Measurements from ENCODE around the gene PARK7. TPM values are rescaled to one million over a fixed set of nuclear protein-coding genes. Genes with fewer than 3 reads are reported as not detected.
"Not testable (repeated sequence)": the region's sequence is repeated elsewhere in the genome, so short reads cannot be mapped to it uniquely, and the experiment has no call there.

The PARK7 gene
- total RNA-seq (150 TPM), polyA plus RNA-seq (100 to 1,000 TPM; 453 to 527 (median 478) TPM)

DNA sequence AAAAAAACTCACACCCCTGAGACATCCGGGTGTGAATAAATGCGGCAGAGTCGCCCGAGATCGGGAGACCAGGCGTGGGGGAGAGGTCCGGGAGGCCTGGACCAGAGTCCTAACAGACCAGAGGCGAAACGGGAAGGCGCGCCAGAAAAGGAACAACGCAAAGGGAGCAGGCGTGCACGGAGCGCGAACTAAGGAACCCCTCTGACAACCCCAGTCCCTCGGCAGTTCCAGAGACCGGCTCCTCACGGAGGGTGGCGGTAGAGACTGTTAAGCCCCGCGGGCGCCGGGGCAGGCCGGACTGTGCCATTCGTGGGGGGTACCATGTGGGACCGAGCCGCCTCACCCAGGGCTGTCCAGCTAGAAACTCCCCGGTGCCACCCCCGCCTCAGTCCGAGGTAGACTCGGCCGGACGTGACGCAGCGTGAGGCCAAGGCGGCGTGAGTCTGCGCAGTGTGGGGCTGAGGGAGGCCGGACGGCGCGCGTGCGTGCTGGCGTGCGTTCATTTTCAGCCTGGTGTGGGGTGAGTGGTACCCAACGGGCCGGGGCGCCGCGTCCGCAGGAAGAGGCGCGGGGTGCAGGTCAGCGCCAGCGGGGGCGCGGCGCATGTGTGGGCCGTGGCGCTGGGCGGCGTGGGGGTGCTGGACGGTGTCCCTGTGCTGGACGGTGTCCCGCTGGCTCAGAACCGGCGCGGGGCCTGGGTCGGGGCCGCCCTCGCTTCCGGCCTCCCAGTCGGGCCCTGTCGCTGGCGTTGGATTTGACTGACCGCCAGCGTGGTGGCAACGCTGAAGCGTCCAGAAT, at the start of gene PARK7:
Gene PARK7 (plus strand): TSS at position 496 of the 798 bp plus-strand sequence. CDS start 1,075 bp downstream, outside the sequence.
- peak within 1 kb of the TSS; percentile 95 for H3K4me3 ChIP-seq (ENCODE audit: low read depth, low read length)
- H3K36me3 ChIP-seq (ENCODE audit: control insufficient read depth, insufficient read depth, low read length): peaks cover 29% of the 10 kb centered on the region
- no peaks in the 10 kb centered on the region for H3K27me3 ChIP-seq (ENCODE audit: control insufficient read depth, insufficient read depth, low read length)
- peaks cover 62% of the 10 kb centered on the region for H3K4me1 ChIP-seq (ENCODE audit: control insufficient read depth, insufficient read depth, low read length, poor library complexity, severe bottlenecking)
- H3K9me3 ChIP-seq (ENCODE audit: control insufficient read depth in 2 of 2, low read length in 2 of 2): no peaks in the 10 kb centered on the region
- peak within 1 kb of the TSS; percentile 91 to 100 (median 98) for H3K4me3 Mint-ChIP-seq
- peak; percentile 97 to 98 for ATAC-seq (ENCODE audit: low read depth in 2 of 2)
- H3K9me3 Mint-ChIP-seq: peaks cover 0 to 1% (median 0%) of the 10 kb centered on the region in 7 donors
- peak; percentile 99 to 100 (median 100) for DNase-seq
- peak within 1 kb of the TSS; percentile 95 for H3K27ac ChIP-seq (ENCODE audit: insufficient read depth, low read length, poor library complexity, severe bottlenecking)
- peaks cover 8% of the 10 kb centered on the region for H3K27me3 Mint-ChIP-seq
- H3K36me3 Mint-ChIP-seq: peaks cover 21% of the 10 kb centered on the region
- peaks cover 28 to 77% (median 55%) of the 10 kb centered on the region in 4 donors for H3K4me1 Mint-ChIP-seq
- peak within 1 kb of the TSS; percentile 97 to 98 (median 97) for H3K27ac Mint-ChIP-seq

DNA sequence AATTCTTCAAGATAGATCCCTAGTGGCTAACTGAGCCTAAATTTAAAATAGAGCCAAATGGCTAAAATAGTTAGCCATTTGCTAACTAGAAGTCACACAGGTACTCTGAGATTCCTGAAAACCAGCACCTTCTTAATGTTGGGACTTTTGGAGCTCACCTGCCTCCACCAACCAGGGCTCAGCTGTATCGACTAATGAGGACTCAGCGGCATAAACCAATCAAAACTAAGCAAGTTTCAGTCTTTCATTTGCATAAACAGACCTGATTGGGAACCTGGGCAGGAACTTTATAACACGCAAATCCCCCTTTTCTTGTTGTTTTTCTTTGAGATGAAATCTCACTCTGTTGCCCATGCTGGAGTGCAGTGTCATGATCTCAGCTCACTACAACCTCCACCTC, 49.4 kb upstream of the PARK7 start:
- no peaks in the 10 kb centered on the region for H3K36me3 Mint-ChIP-seq
- H3K9me3 Mint-ChIP-seq: no peaks in the 10 kb centered on the region
- H3K9me3 ChIP-seq (ENCODE audit: control insufficient read depth in 2 of 2, low read length in 2 of 2): no peaks in the 10 kb centered on the region
- peak overlapping the region; percentile 63 for H3K27ac ChIP-seq (ENCODE audit: insufficient read depth, low read length, poor library complexity, severe bottlenecking)
- peaks cover 11 to 46% (median 28%) of the 10 kb centered on the region in 4 donors for H3K4me1 Mint-ChIP-seq
- H3K36me3 ChIP-seq (ENCODE audit: control insufficient read depth, insufficient read depth, low read length): no peaks in the 10 kb centered on the region
- H3K4me3 Mint-ChIP-seq: peak overlapping the region; percentile 86 to 99 (median 92)
- peak overlapping the region; percentile 93 to 98 (median 94) for H3K27ac Mint-ChIP-seq
- no peaks in the 10 kb centered on the region for H3K27me3 Mint-ChIP-seq
- peak; percentile 17 to 35 (median 25) for DNase-seq
- peak overlapping the region; percentile 82 for H3K4me3 ChIP-seq (ENCODE audit: low read depth, low read length)
- peaks cover 9% of the 10 kb centered on the region for H3K4me1 ChIP-seq (ENCODE audit: control insufficient read depth, insufficient read depth, low read length, poor library complexity, severe bottlenecking)
- no peak for ATAC-seq (ENCODE audit: low read depth in 2 of 2)
- no peaks in the 10 kb centered on the region for H3K27me3 ChIP-seq (ENCODE audit: control insufficient read depth, insufficient read depth, low read length)

DNA sequence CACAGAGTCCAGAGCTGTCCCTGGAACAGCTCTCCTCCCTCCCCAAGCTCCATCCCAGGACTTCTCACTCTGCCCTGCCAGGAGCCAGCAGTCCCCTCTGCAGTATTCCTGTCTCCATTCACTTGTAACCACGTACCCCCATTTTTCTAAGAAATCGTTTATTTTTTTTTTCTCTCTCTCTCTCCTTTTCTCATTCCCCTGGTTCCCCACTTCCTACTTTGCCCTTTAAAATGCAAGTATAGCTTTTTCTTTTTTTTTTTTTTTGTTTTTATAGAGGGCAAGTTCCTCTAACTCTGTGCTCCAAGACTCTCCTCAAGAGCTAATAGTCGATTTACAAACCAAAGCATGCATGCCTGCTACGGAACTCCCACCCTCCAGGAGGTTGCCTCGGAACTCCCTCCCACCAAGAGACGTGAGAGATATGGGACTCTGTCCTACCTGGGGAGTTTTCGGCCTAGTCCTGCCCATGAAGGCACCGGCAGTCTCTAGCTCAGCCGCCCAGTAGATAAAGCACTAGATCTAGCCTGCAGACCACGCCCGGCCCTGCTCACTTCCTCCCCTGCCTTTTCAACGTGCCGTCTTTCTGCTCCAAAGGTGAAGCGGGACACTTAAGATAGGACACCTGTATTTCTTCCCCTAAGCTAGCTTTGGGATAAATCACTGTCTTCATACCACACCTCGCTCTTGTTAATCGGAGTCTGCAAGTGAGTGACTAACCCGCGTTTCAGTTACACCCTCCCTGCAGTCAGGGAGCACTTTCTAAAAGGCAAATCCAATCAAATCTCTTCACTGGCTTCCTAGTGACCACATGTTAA, 48.6 kb upstream of the PARK7 start:
- Histone ChIP-seq H3K9me3 (ENCODE audit: control insufficient read depth in 2 of 2, low read length in 2 of 2) (no peaks in the 10 kb centered on the region), H3K4me1 (ENCODE audit: control insufficient read depth, insufficient read depth, low read length, poor library complexity, severe bottlenecking) (peaks cover 9% of the 10 kb centered on the region), H3K36me3 (ENCODE audit: control insufficient read depth, insufficient read depth, low read length) (no peaks in the 10 kb centered on the region), H3K27me3 (ENCODE audit: control insufficient read depth, insufficient read depth, low read length) (no peaks in the 10 kb centered on the region), H3K4me3 (ENCODE audit: low read depth, low read length) (peak overlapping the region; percentile 82), H3K27ac (ENCODE audit: insufficient read depth, low read length, poor library complexity, severe bottlenecking) (peak overlapping the region; percentile 63)
- ATAC-seq (ENCODE audit: low read depth in 2 of 2) (peak; percentile 74 to 89), DNase-seq (peak; percentile 20 to 74 (median 28))
- Mint-ChIP-seq H3K4me1 (peaks cover 11 to 46% (median 28%) of the 10 kb centered on the region in 4 donors), H3K36me3 (no peaks in the 10 kb centered on the region), H3K27me3 (no peaks in the 10 kb centered on the region), H3K9me3 (no peaks in the 10 kb centered on the region), H3K4me3 (peak overlapping the region; percentile 86 to 99 (median 92)), H3K27ac (peak overlapping the region; percentile 93 to 98 (median 94))

GRCh38 chr1:7915826-7916500, 45.5 kb upstream of the PARK7 start:
- Mint-ChIP-seq H3K27me3 (no peaks in the 10 kb centered on the region), H3K27ac (peak overlapping the region in 1 of 3 donors; percentile 83), H3K9me3 (no peaks in the 10 kb centered on the region), H3K4me3 (peak overlapping the region in 2 of 4 donors; percentile 46 to 74), H3K36me3 (no peaks in the 10 kb centered on the region), H3K4me1 (peaks cover 15 to 50% (median 29%) of the 10 kb centered on the region in 4 donors)
- Histone ChIP-seq H3K36me3 (ENCODE audit: control insufficient read depth, insufficient read depth, low read length) (no peaks in the 10 kb centered on the region), H3K9me3 (ENCODE audit: control insufficient read depth in 2 of 2, low read length in 2 of 2) (no peaks in the 10 kb centered on the region), H3K27me3 (ENCODE audit: control insufficient read depth, insufficient read depth, low read length) (no peaks in the 10 kb centered on the region), H3K4me1 (ENCODE audit: control insufficient read depth, insufficient read depth, low read length, poor library complexity, severe bottlenecking) (peaks cover 9% of the 10 kb centered on the region), H3K4me3 (ENCODE audit: low read depth, low read length) (no peak overlapping the region), H3K27ac (ENCODE audit: insufficient read depth, low read length, poor library complexity, severe bottlenecking) (peak overlapping the region; percentile 3)
- no peak for ATAC-seq (ENCODE audit: low read depth in 2 of 2)
- DNase-seq: peak in 1 of 3 donors; percentile 27

- ATAC-seq (ENCODE audit: low read depth in 2 of 2) (no peak), DNase-seq (no peak)
- H3K27me3 ChIP-seq (ENCODE audit: control insufficient read depth, insufficient read depth, low read length): no peaks in the 10 kb centered on the region
- H3K4me1 ChIP-seq (ENCODE audit: control insufficient read depth, insufficient read depth, low read length, poor library complexity, severe bottlenecking): peaks cover 9% of the 10 kb centered on the region
- Mint-ChIP-seq H3K36me3 (no peaks in the 10 kb centered on the region), H3K4me1 (peaks cover 15 to 46% (median 26%) of the 10 kb centered on the region in 4 donors), H3K27ac (peak overlapping the region in 1 of 3 donors; percentile 52), H3K9me3 (no peaks in the 10 kb centered on the region), H3K4me3 (peak overlapping the region in 1 of 4 donors; percentile 34), H3K27me3 (no peaks in the 10 kb centered on the region)
- H3K9me3 ChIP-seq (ENCODE audit: control insufficient read depth in 2 of 2, low read length in 2 of 2): no peaks in the 10 kb centered on the region
- H3K4me3 ChIP-seq (ENCODE audit: low read depth, low read length): no peak overlapping the region
- H3K36me3 ChIP-seq (ENCODE audit: control insufficient read depth, insufficient read depth, low read length): no peaks in the 10 kb centered on the region
- H3K27ac ChIP-seq (ENCODE audit: insufficient read depth, low read length, poor library complexity, severe bottlenecking): no peak overlapping the region
These were observed 45.0 kb upstream of the PARK7 start for GRCh38 chr1:7916501-7916830.

GRCh38 chr1:7917971-7918370, 43.5 kb upstream of the PARK7 start:
- not testable (repeated sequence) for H3K4me1 ChIP-seq (ENCODE audit: control insufficient read depth, insufficient read depth, low read length, poor library complexity, severe bottlenecking); H3K4me3 ChIP-seq (ENCODE audit: low read depth, low read length); H3K9me3 Mint-ChIP-seq; H3K27me3 Mint-ChIP-seq; H3K36me3 ChIP-seq (ENCODE audit: control insufficient read depth, insufficient read depth, low read length); H3K27me3 ChIP-seq (ENCODE audit: control insufficient read depth, insufficient read depth, low read length); H3K27ac Mint-ChIP-seq; ATAC-seq (ENCODE audit: low read depth in 2 of 2); DNase-seq; H3K9me3 ChIP-seq (ENCODE audit: control insufficient read depth in 2 of 2, low read length in 2 of 2); H3K4me3 Mint-ChIP-seq; H3K27ac ChIP-seq (ENCODE audit: insufficient read depth, low read length, poor library complexity, severe bottlenecking); H3K36me3 Mint-ChIP-seq
- H3K4me1 Mint-ChIP-seq: peaks cover 19 to 35% (median 27%) of the 10 kb centered on the region in 4 donors

- Histone ChIP-seq H3K4me1 (ENCODE audit: control insufficient read depth, insufficient read depth, low read length, poor library complexity, severe bottlenecking) (peaks cover 6% of the 10 kb centered on the region), H3K9me3 (ENCODE audit: control insufficient read depth in 2 of 2, low read length in 2 of 2) (no peaks in the 10 kb centered on the region), H3K4me3 (ENCODE audit: low read depth, low read length) (no peak overlapping the region), H3K36me3 (ENCODE audit: control insufficient read depth, insufficient read depth, low read length) (no peaks in the 10 kb centered on the region), H3K27ac (ENCODE audit: insufficient read depth, low read length, poor library complexity, severe bottlenecking) (no peak overlapping the region), H3K27me3 (ENCODE audit: control insufficient read depth, insufficient read depth, low read length) (no peaks in the 10 kb centered on the region)
- H3K27ac Mint-ChIP-seq: no peak overlapping the region
- no peak for ATAC-seq (ENCODE audit: low read depth in 2 of 2)
- no peaks in the 10 kb centered on the region for H3K27me3 Mint-ChIP-seq
- H3K36me3 Mint-ChIP-seq: peaks cover 3% of the 10 kb centered on the region
- H3K4me3 Mint-ChIP-seq: no peak overlapping the region
- peaks cover 15 to 25% (median 21%) of the 10 kb centered on the region in 4 donors for H3K4me1 Mint-ChIP-seq
- no peak for DNase-seq
- no peaks in the 10 kb centered on the region for H3K9me3 Mint-ChIP-seq
These were observed 41.6 kb upstream of the PARK7 start for GRCh38 chr1:7919880-7920279.
